ENCODE data around the gene KY. TPM values are rescaled to one million over a fixed set of nuclear protein-coding genes. Genes with fewer than 3 reads are reported as not detected.

Gene KY
- total RNA-seq, 2 donors from 2014 or later, result 0.26 TPM; not detected in 1

DNA sequence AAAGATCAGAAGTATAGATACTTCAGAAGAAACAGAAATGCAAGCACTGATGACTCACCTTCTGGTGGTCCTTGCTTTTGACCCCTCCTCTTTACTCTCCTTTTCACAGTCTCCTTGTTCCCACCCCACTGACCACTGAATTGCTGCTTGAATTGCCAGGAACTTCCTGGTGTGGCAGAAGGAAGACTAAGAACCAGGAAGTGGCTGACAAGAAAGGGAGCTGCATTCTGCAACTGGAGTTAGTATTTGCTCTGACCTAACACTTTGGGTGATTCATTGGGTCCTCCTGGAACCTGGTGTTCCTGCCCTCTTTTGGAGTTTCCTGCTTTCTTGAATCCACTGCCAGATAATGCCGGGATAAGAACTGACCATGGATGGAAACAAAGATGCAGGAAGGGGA is 23.0 kb downstream of the KY start:
- Histone ChIP-seq H3K9me3 (peaks cover 0 to 11% (median 0%) of the 10 kb centered on the region in 3 donors), H3K27me3 (no peaks in the 10 kb centered on the region), H3K4me1 (no peaks in the 10 kb centered on the region), H3K36me3 (replicated peaks in 1 of 2; ENCODE audit: insufficient read depth in 1 of 2, low read depth in 2 of 2) (no peaks in the 10 kb centered on the region), H3K27ac (no peak overlapping the region), H3K4me3 (no peak overlapping the region)
- ATAC-seq (no peak), DNase-seq (no peak)
- WGBS, 2 donors, result 72 to 79% methylated on average over 1 of the region's 1 CpG
- intact Hi-C loops (cut with DNase I), result no loop called here
- no peak for TF ChIP-seq POLR2A (IDR thresholded peaks at IDR 0.05)
- TF ChIP-seq, protein P1, sequence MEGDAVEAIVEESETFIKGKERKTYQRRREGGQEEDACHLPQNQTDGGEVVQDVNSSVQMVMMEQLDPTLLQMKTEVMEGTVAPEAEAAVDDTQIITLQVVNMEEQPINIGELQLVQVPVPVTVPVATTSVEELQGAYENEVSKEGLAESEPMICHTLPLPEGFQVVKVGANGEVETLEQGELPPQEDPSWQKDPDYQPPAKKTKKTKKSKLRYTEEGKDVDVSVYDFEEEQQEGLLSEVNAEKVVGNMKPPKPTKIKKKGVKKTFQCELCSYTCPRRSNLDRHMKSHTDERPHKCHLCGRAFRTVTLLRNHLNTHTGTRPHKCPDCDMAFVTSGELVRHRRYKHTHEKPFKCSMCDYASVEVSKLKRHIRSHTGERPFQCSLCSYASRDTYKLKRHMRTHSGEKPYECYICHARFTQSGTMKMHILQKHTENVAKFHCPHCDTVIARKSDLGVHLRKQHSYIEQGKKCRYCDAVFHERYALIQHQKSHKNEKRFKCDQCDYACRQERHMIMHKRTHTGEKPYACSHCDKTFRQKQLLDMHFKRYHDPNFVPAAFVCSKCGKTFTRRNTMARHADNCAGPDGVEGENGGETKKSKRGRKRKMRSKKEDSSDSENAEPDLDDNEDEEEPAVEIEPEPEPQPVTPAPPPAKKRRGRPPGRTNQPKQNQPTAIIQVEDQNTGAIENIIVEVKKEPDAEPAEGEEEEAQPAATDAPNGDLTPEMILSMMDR (IDR thresholded peaks at IDR 0.05), result no peak

GRCh38 chr3:134625885-134626741 is 24.7 kb downstream of the KY start:
- no peak for ATAC-seq

DNA sequence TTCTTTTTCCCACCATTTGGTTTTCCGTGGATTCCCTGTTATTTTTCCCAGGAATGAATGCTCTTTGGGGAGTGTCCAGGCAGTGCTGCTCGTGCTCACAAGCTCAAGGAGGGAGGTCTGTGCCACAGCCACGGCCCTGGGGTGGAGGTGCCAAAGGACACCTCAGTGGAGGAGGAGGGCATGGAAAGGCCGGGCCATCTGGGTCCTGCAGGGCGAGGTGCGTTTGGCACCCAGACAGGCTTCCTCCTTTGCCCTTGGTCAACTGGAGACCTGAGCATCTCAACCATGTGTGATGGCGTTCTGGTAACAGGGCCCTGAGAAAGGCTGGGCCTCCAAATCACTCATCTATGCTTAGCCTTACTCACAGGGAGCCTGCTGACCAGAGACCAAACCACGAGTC is 25.4 kb downstream of the KY start:
- H3K27me3 ChIP-seq, result no peaks in the 10 kb centered on the region
- no peak overlapping the region for H3K4me3 ChIP-seq
- no peak for ATAC-seq
- H3K36me3 ChIP-seq (replicated peaks in 1 of 2; ENCODE audit: insufficient read depth in 1 of 2, low read depth in 2 of 2), result no peaks in the 10 kb centered on the region
- TF ChIP-seq, protein P1 (IDR thresholded peaks at IDR 0.05), result no peak
- no peak for TF ChIP-seq POLR2A (IDR thresholded peaks at IDR 0.05)
- H3K27ac ChIP-seq, result no peak overlapping the region
- H3K4me1 ChIP-seq, result no peaks in the 10 kb centered on the region
- H3K9me3 ChIP-seq, result peaks cover 0 to 8% (median 0%) of the 10 kb centered on the region in 3 donors
- no peak for DNase-seq
- intact Hi-C loops (cut with DNase I), result no loop called here
- WGBS, 2 donors, result 70 to 80% methylated on average over 5 to 8 of the region's 8 CpGs

More at GRCh38 chr3:134625885-134626741, 24.7 kb downstream of the KY start:
- no peaks in the 10 kb centered on the region for H3K27me3 ChIP-seq
- TF ChIP-seq, protein P1 (IDR thresholded peaks at IDR 0.05), result no peak
- TF ChIP-seq POLR2A (IDR thresholded peaks at IDR 0.05), result no peak
- no peak for DNase-seq
- no peak overlapping the region for H3K27ac ChIP-seq
- no peak overlapping the region for H3K4me3 ChIP-seq
- no peaks in the 10 kb centered on the region for H3K36me3 ChIP-seq (replicated peaks in 1 of 2; ENCODE audit: insufficient read depth in 1 of 2, low read depth in 2 of 2)
- intact Hi-C loops (cut with DNase I), result no loop called here
- 77 to 87% methylated on average over 3 to 5 of the region's 5 CpGs for WGBS, 2 donors
- H3K4me1 ChIP-seq, result no peaks in the 10 kb centered on the region
- peaks cover 0 to 11% (median 0%) of the 10 kb centered on the region in 3 donors for H3K9me3 ChIP-seq

- no peak for TF ChIP-seq POLR2A (IDR thresholded peaks at IDR 0.05)
- TF ChIP-seq, protein P1 (IDR thresholded peaks at IDR 0.05), result no peak
- Histone ChIP-seq H3K4me1 (no peaks in the 10 kb centered on the region), H3K27me3 (no peaks in the 10 kb centered on the region), H3K4me3 (no peak overlapping the region), H3K9me3 (peaks cover 0 to under 1% (median 0%) of the 10 kb centered on the region in 3 donors), H3K36me3 (replicated peaks in 1 of 2; ENCODE audit: insufficient read depth in 1 of 2, low read depth in 2 of 2) (no peaks in the 10 kb centered on the region), H3K27ac (no peak overlapping the region)
- ATAC-seq, result no peak
- DNase-seq, result no peak
- intact Hi-C loops (cut with DNase I), result no loop called here
- WGBS, 2 donors, result 74 to 81% methylated on average over 4 to 5 of the region's 5 CpGs
Observed at GRCh38 chr3:134624537-134625287, 26.1 kb downstream of the KY start.
